Measurements from ENCODE around the gene CNTFR. TPM values are rescaled to one million over a fixed set of nuclear protein-coding genes. Genes with fewer than 3 reads are reported as not detected.

CNTFR gene
- total and polyA plus RNA-seq, 10 of the 15 experiments (the other 5 are each of a cell fraction or from before 2014, with no cell fraction given), result not detected

- no peak for FAIRE-seq
- BruUV-seq (replicated peaks), result no TSS peak
- CTCF ChIA-PET, result interaction anchor here (0.8 to 5.0 kb wide), 7 partner anchors 32 to 269 kb away, joined by 3 to 39 read pairs (median 3); partner anchors contain the start of genes GALT and SIGMAR1
- Histone ChIP-seq H3K36me3 (ENCODE audit: control insufficient read depth in 2 of 2, insufficient read depth in 2 of 2, low read length in 1 of 2) (no peaks in the 10 kb centered on the region), H4K20me1 (ENCODE audit: control insufficient read depth, insufficient read depth) (no peaks in the 10 kb centered on the region), H2AFZ (ENCODE audit: control insufficient read depth, low read depth, low read length) (no peak overlapping the region), H3K27me3 (replicated peaks in 1 of 2; ENCODE audit: control insufficient read depth in 2 of 2, insufficient read depth in 2 of 2, low read length in 1 of 2) (peaks cover 5 to 8% of the 10 kb centered on the region in 2 experiments; a peak in 2 of 4 replicates), H3K79me2 (ENCODE audit: control insufficient read depth, insufficient read depth, low read length) (no peaks in the 10 kb centered on the region), H3K4me2 (ENCODE audit: control insufficient read depth, insufficient read depth) (no peak overlapping the region), H3K27ac (ENCODE audit: control insufficient read depth, insufficient read depth) (no peak overlapping the region), H3K4me3 (no peak overlapping the region), H3K4me1 (ENCODE audit: control insufficient read depth, insufficient read depth, low read length) (no peaks in the 10 kb centered on the region), H3K9me3 (replicated peaks; ENCODE audit: control insufficient read depth, insufficient read depth, low read length) (no peaks in the 10 kb centered on the region), H3K9ac (ENCODE audit: control insufficient read depth, insufficient read depth, low read length) (no peak overlapping the region)
- RAD21 ChIA-PET (ENCODE audit: unreplicated experiment), result no interaction called here
- SMC1A ChIA-PET (ENCODE audit: uncharacterized antibody, unreplicated experiment), result no interaction called here
- WGBS (ENCODE audit: insufficient coverage, insufficient replicate concordance, low lambda C conversion rate, missing lambda C conversion rate), result 8% methylated on average over 6 of the region's 6 CpGs
- in situ Hi-C loops (cut with MboI), result no loop called here
- DNase-seq (ENCODE audit: low read depth, low spot score), result no peak
- TF ChIP-seq CBFB (IDR thresholded peaks at IDR 0.05; ENCODE audit: low read depth), result no peak
- TF ChIP-seq CBX3 (IDR thresholded peaks at IDR 0.05; ENCODE audit: borderline replicate concordance, low read depth), result no peak
- no peak for ATAC-seq
- intact Hi-C loops (cut with micrococcal nuclease; ENCODE audit: unreplicated experiment), result loop anchor here (5.0 kb wide), 1 partner anchor 270 kb away; no protein-coding TSS in a partner anchor
- POLR2A ChIA-PET, result no interaction called here
Measured at GRCh38 chr9:34601937-34602573, 12.5 kb upstream of the CNTFR start.

DNA sequence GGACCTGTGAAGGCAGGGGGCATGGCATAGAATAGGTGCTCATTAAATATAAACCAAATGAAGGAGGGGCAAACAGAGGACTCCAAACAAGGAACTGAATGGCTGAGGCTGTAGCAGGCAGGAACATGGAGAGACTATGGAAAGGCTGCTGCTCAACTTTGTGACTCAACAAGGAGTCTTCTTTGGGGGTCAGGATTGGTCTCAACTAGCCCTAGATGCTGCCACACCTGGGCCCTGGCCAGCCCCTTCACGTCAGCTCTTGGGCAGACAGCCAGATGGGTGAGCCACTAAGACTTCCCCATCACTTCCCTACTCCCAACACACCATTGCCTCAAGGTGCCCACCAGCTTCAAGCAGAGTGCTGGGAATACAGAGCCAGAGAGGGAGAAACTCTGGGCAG, 11.4 kb upstream of the CNTFR start:
- CTCF ChIA-PET, result interaction anchor here (0.7 to 1.0 kb wide), 2 partner anchors 8 to 197 kb away, joined by 3 to 4 read pairs; no protein-coding TSS in a partner anchor
- DNase-seq (ENCODE audit: low read depth, low spot score), result no peak
- ATAC-seq, result no peak

More for the DNA sequence above, 11.4 kb upstream of the CNTFR start:
- POLR2A ChIA-PET, result interaction anchor here (0.5 kb wide), 1 partner anchor 58 kb away, joined by 3 read pairs; no protein-coding TSS in a partner anchor
- Histone ChIP-seq H4K20me1 (ENCODE audit: control insufficient read depth, insufficient read depth) (no peaks in the 10 kb centered on the region), H3K4me3 (no peak overlapping the region), H3K9me3 (replicated peaks; ENCODE audit: control insufficient read depth, insufficient read depth, low read length) (no peaks in the 10 kb centered on the region), H3K9ac (ENCODE audit: control insufficient read depth, insufficient read depth, low read length) (no peak overlapping the region), H3K27ac (ENCODE audit: control insufficient read depth, insufficient read depth) (no peak overlapping the region), H2AFZ (ENCODE audit: control insufficient read depth, low read depth, low read length) (no peak overlapping the region), H3K27me3 (replicated peaks in 1 of 2; ENCODE audit: control insufficient read depth in 2 of 2, insufficient read depth in 2 of 2, low read length in 1 of 2) (peaks cover 7 to 8% of the 10 kb centered on the region in 2 experiments; a peak in 2 of 4 replicates), H3K4me2 (ENCODE audit: control insufficient read depth, insufficient read depth) (no peak overlapping the region), H3K36me3 (ENCODE audit: control insufficient read depth in 2 of 2, insufficient read depth in 2 of 2, low read length in 1 of 2) (no peaks in the 10 kb centered on the region), H3K4me1 (ENCODE audit: control insufficient read depth, insufficient read depth, low read length) (no peaks in the 10 kb centered on the region), H3K79me2 (ENCODE audit: control insufficient read depth, insufficient read depth, low read length) (no peaks in the 10 kb centered on the region)
- WGBS (ENCODE audit: insufficient coverage, insufficient replicate concordance, low lambda C conversion rate, missing lambda C conversion rate), result 0% methylated on average over 1 of the region's 1 CpG
- RAD21 ChIA-PET (ENCODE audit: unreplicated experiment), result no interaction called here
- intact Hi-C loops (cut with micrococcal nuclease; ENCODE audit: unreplicated experiment), result loop anchor here (5.0 kb wide), 1 partner anchor 269 kb away; no protein-coding TSS in a partner anchor
- in situ Hi-C loops (cut with MboI), result no loop called here
- no peak for FAIRE-seq
- SMC1A ChIA-PET (ENCODE audit: uncharacterized antibody, unreplicated experiment), result no interaction called here
- no TSS peak for BruUV-seq (replicated peaks)
- no peak for TF ChIP-seq PKNOX1 (IDR thresholded peaks at IDR 0.05)
- TF ChIP-seq REST (IDR thresholded peaks at IDR 0.05; ENCODE audit: low read depth, low read length), result no peak
- TF ChIP-seq ZNF207 (IDR thresholded peaks at IDR 0.05; ENCODE audit: borderline replicate concordance), result no peak
- no peak for TF ChIP-seq GABPA (IDR thresholded peaks at IDR 0.05; ENCODE audit: low read depth)
- no peak for TF ChIP-seq PAX5 (IDR thresholded peaks at IDR 0.05; ENCODE audit: borderline replicate concordance, low read depth, low read length)
- no peak for TF ChIP-seq KLF5 (IDR thresholded peaks at IDR 0.05; ENCODE audit: partially characterized antibody)
- TF ChIP-seq ASH2L (IDR thresholded peaks at IDR 0.05; ENCODE audit: borderline replicate concordance, low read depth), result no peak
- no peak for TF ChIP-seq LARP7 (IDR thresholded peaks at IDR 0.05)
- TF ChIP-seq ZNF622 (IDR thresholded peaks at IDR 0.05), result no peak
- no peak for TF ChIP-seq SMAD5 (IDR thresholded peaks at IDR 0.05; ENCODE audit: low read depth)
